Neuronal stem cell (in vitro differentiated cells): ENCODE data around the gene DNAJB4.

Experiments used
- DNase-seq: peaks from one replicate; pipeline ENCODE4 v3.0.0-alpha.2; 2013; ENCODE audit warnings: low spot score
- H2AFZ ChIP-seq: one replicate; pipeline ENCODE4 v1.6.1; 2013; ENCODE audit warnings: mild to moderate bottlenecking, low read length, inconsistent platforms
- H2AK5ac ChIP-seq: 2 replicates; pipeline ENCODE4 v1.6.1; 2013; ENCODE audit warnings: low read depth, mild to moderate bottlenecking, inconsistent platforms, low read length, moderate library complexity, mixed read lengths
- H2BK120ac ChIP-seq: 2 replicates; pipeline ENCODE4 v1.6.1; 2013; ENCODE audit warnings: low read depth, mild to moderate bottlenecking, inconsistent platforms, low read length, moderate library complexity, mixed read lengths
- H2BK12ac ChIP-seq: one replicate; pipeline ENCODE4 v1.6.1; 2013; ENCODE audit warnings: low read length, inconsistent platforms
- H2BK15ac ChIP-seq: 2 replicates; pipeline ENCODE4 v1.6.1; 2013; ENCODE audit warnings: mild to moderate bottlenecking, low read length, inconsistent platforms, mixed read lengths
- H2BK5ac ChIP-seq: one replicate; pipeline ENCODE4 v1.6.1; 2013; ENCODE audit warnings: inconsistent platforms, mild to moderate bottlenecking, low read length, moderate library complexity
- H3K14ac ChIP-seq: one replicate; pipeline ENCODE4 v1.6.1; 2013; ENCODE audit warnings: low read length, inconsistent platforms
- H3K18ac ChIP-seq: 2 replicates; pipeline ENCODE4 v1.6.1; 2013; ENCODE audit warnings: low read length, inconsistent platforms
- H3K23ac ChIP-seq: 2 replicates; pipeline ENCODE4 v1.6.1; 2013; ENCODE audit warnings: low read depth, mild to moderate bottlenecking, mixed read lengths, low read length, inconsistent platforms; ENCODE audit not compliant: poor library complexity
- H3K27ac ChIP-seq: replicated peaks from 3 replicates; pipeline ENCODE4 v1.5.1; 2013; ENCODE audit warnings: low read length, inconsistent platforms
- H3K27me3 ChIP-seq, 3 experiments: 2 replicates each; pipeline ENCODE4 v1.6.1; 2013; ENCODE audit warnings: low read length in 3 of 3, mild to moderate bottlenecking in 2 of 3, inconsistent platforms in 1 of 3, low read depth in 1 of 3, mixed read lengths in 1 of 3, moderate library complexity in 1 of 3; ENCODE audit not compliant: control insufficient read depth in 3 of 3, insufficient read depth in 3 of 3
- H3K36me3 ChIP-seq, 2 donors: replicated peaks in 1 of 2; 2 replicates each; pipeline ENCODE4 v1.6.1; 2013; ENCODE audit warnings: low read length in 2 of 2; ENCODE audit not compliant: control insufficient read depth in 2 of 2, insufficient read depth in 2 of 2
- H3K4ac ChIP-seq: 2 replicates; pipeline ENCODE4 v1.6.1; 2013; ENCODE audit warnings: inconsistent platforms, mild to moderate bottlenecking, low read length, moderate library complexity
- H3K4me1 ChIP-seq, 2 donors: 1 replicate in 1 of 2; 2 replicates in 1 of 2; pipeline ENCODE4 v1.6.1; 2013; ENCODE audit warnings: low read length in 2 of 2, low read depth in 1 of 2; ENCODE audit not compliant: control insufficient read depth in 2 of 2, insufficient read depth in 1 of 2
- H3K4me2 ChIP-seq: one replicate; pipeline ENCODE4 v1.6.1; 2013; ENCODE audit warnings: mild to moderate bottlenecking, low read length, inconsistent platforms; ENCODE audit not compliant: insufficient read depth, poor library complexity, severe bottlenecking
- H3K4me3 ChIP-seq, 2 donors: 2 replicates each; pipeline ENCODE4 v1.5.1; 2013; ENCODE audit warnings: low read length in 2 of 2, mild to moderate bottlenecking in 2 of 2, inconsistent platforms in 1 of 2, moderate library complexity in 1 of 2
- H3K79me1 ChIP-seq: one replicate; pipeline ENCODE4 v1.6.1; 2013; ENCODE audit warnings: low read depth, mild to moderate bottlenecking, inconsistent platforms, low read length, moderate library complexity
- H3K9ac ChIP-seq: one replicate; pipeline ENCODE4 v1.6.1; 2013; ENCODE audit warnings: mild to moderate bottlenecking, low read depth, low read length, inconsistent platforms; ENCODE audit not compliant: poor library complexity
- H3K9me3 ChIP-seq, 2 donors: replicated peaks in 1 of 2; 2 replicates each; pipeline versions ENCODE3 to v1.6.1; 2013; ENCODE audit warnings: low read length in 2 of 2, mild to moderate bottlenecking in 2 of 2, inconsistent platforms in 1 of 2, low read depth in 1 of 2, mixed read lengths in 1 of 2, moderate library complexity in 1 of 2; ENCODE audit not compliant: control insufficient read depth in 2 of 2, insufficient read depth in 1 of 2
- H4K8ac ChIP-seq: one replicate; pipeline ENCODE4 v1.6.1; 2013; ENCODE audit warnings: low read depth, mild to moderate bottlenecking, inconsistent platforms, low read length, moderate library complexity
- H4K91ac ChIP-seq: one replicate; pipeline ENCODE4 v1.6.1; 2013; ENCODE audit warnings: low read length, low read depth, mild to moderate bottlenecking, inconsistent platforms; ENCODE audit not compliant: poor library complexity
- WGBS, 2 donors: extraction: QIAGEN DNeasy Blood & Tissue Kit; methylation state at CpG; one replicate each; pipeline ENCODE4 v1.1.7; 2013; ENCODE audit warnings: missing lambda C conversion rate in 2 of 2, mixed read lengths in 1 of 2; ENCODE audit not compliant: insufficient read length in 2 of 2, insufficient replicate concordance in 1 of 2; ENCODE audit errors: extremely low coverage in 2 of 2; 5-methylcytosine and 5-hydroxymethylcytosine counted together

Gene DNAJB4

DNA sequence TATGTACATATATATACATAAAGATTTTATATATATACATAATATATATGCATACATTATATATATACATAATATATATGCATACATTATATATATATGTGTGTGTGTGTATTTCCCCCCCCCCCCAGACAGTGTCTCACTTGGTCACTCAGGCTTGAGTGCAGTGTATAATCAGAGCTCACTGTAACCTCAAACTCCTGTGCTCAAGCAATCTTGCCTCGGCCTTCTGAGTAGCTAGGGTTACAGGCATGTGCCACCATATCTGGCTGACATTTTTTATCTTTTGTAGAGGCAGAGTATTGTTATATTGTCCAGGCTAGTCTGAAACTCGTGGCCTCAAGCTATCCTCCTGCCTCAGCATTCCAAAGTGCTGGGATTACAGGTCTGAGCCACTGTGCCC, 16.8 kb upstream of the DNAJB4 start:
- Histone ChIP-seq H2AK5ac (no peak overlapping the region), H3K18ac (no peak overlapping the region), H4K91ac (no peak overlapping the region), H3K4me1 (peaks cover 0 to 10% of the 10 kb centered on the region in 2 donors), H3K27ac (no peak overlapping the region), H3K4me2 (no peak overlapping the region), H3K79me1 (peaks cover 7% of the 10 kb centered on the region), H2BK12ac (no peak overlapping the region), H3K4me3 (no peak overlapping the region), H2BK5ac (no peak overlapping the region), H3K36me3 (peaks cover 3 to 75% of the 10 kb centered on the region in 2 donors), H3K14ac (no peak overlapping the region), H2AFZ (no peak overlapping the region), H2BK15ac (no peak overlapping the region), H3K23ac (no peak overlapping the region), H3K4ac (no peak overlapping the region), H4K8ac (no peak overlapping the region), H3K9me3 (peaks cover 0 to 4% of the 10 kb centered on the region in 2 donors), H2BK120ac (no peak overlapping the region), H3K9ac (no peak overlapping the region), H3K27me3 (no peaks in the 10 kb centered on the region)
- no CpG with 5 or more reads among the region's 2 CpGs for WGBS, 2 donors
- no peak for DNase-seq

GRCh38 chr1:77989744-77990143, 15.0 kb upstream of the DNAJB4 start:
- H3K9ac ChIP-seq = no peak overlapping the region
- no peak for DNase-seq
- WGBS, 2 donors = no CpG with 5 or more reads among the region's 2 CpGs
- no peak overlapping the region for H4K8ac ChIP-seq
- no peak overlapping the region for H3K23ac ChIP-seq
- no peak overlapping the region for H2BK120ac ChIP-seq
- no peak overlapping the region for H2AK5ac ChIP-seq
- no peak overlapping the region for H3K14ac ChIP-seq
- no peak overlapping the region for H2BK5ac ChIP-seq
- H3K4me3 ChIP-seq = no peak overlapping the region
- peaks cover 7% of the 10 kb centered on the region for H3K79me1 ChIP-seq
- H3K4ac ChIP-seq = no peak overlapping the region
- peaks cover 0 to 10% of the 10 kb centered on the region in 2 donors for H3K4me1 ChIP-seq
- H2BK15ac ChIP-seq = no peak overlapping the region
- no peak overlapping the region for H2AFZ ChIP-seq
- no peak overlapping the region for H3K18ac ChIP-seq
- H3K9me3 ChIP-seq = peaks cover 0 to 4% of the 10 kb centered on the region in 2 donors
- H3K4me2 ChIP-seq = no peak overlapping the region
- no peak overlapping the region for H2BK12ac ChIP-seq
- H3K36me3 ChIP-seq = peaks cover 3 to 84% of the 10 kb centered on the region in 2 donors
- H3K27ac ChIP-seq = no peak overlapping the region
- H4K91ac ChIP-seq = no peak overlapping the region
- no peaks in the 10 kb centered on the region for H3K27me3 ChIP-seq

- no CpG with 5 or more reads among the region's 3 CpGs for WGBS, 2 donors
- H3K27me3 ChIP-seq = no peaks in the 10 kb centered on the region
Observed at GRCh38 chr1:77990629-77991204, 14.0 kb upstream of the DNAJB4 start.

DNA sequence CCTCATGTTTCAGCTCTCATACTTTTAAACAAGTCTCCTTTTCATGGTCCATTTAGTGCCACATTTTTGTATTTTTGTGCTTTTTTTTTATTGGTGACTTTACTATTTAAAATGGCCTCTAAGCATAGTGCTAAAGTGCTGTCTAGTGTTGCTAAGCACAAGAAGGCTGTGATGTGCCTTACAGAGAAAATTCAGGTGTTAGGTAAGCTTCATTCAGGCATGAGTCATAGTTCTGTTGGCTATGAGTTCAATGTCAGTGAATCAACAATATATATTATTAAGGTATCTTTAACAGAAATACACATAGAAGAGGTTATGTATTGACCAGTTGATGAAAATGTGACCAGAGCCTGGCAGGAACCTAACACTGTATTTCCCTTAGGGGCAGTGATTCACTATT, 13.1 kb upstream of the DNAJB4 start:
- Histone ChIP-seq H3K23ac (no peak overlapping the region), H3K27ac (no peak overlapping the region), H3K9me3 (peaks cover 1 to 2% of the 10 kb centered on the region in 2 donors), H2BK120ac (no peak overlapping the region), H4K91ac (no peak overlapping the region), H3K4me3 (no peak overlapping the region), H3K36me3 (peaks cover 5 to 83% of the 10 kb centered on the region in 2 donors), H3K4me1 (peaks cover 0 to 6% of the 10 kb centered on the region in 2 donors), H3K9ac (no peak overlapping the region), H3K14ac (no peak overlapping the region), H2AFZ (no peak overlapping the region), H2BK5ac (no peak overlapping the region), H3K4ac (no peak overlapping the region), H2AK5ac (no peak overlapping the region), H2BK12ac (no peak overlapping the region), H2BK15ac (no peak overlapping the region), H3K4me2 (no peak overlapping the region), H3K79me1 (peaks cover 11% of the 10 kb centered on the region), H3K27me3 (no peaks in the 10 kb centered on the region), H4K8ac (no peak overlapping the region), H3K18ac (no peak overlapping the region)
- no peak for DNase-seq

More at GRCh38 chr1:77990629-77991204, 14.0 kb upstream of the DNAJB4 start:
- Histone ChIP-seq H3K18ac (no peak overlapping the region), H3K9me3 (peaks cover 1 to 3% of the 10 kb centered on the region in 2 donors), H3K9ac (no peak overlapping the region), H2BK15ac (no peak overlapping the region), H2AK5ac (no peak overlapping the region), H3K4me2 (no peak overlapping the region), H3K4me1 (peaks cover 0 to 10% of the 10 kb centered on the region in 2 donors), H2AFZ (no peak overlapping the region), H4K91ac (no peak overlapping the region), H2BK120ac (no peak overlapping the region), H4K8ac (no peak overlapping the region), H3K36me3 (peaks cover 5 to 84% of the 10 kb centered on the region in 2 donors), H3K14ac (no peak overlapping the region), H3K79me1 (peaks cover 9% of the 10 kb centered on the region), H3K4me3 (no peak overlapping the region), H2BK12ac (no peak overlapping the region), H3K4ac (no peak overlapping the region), H3K23ac (no peak overlapping the region), H2BK5ac (no peak overlapping the region), H3K27ac (no peak overlapping the region)
- no peak for DNase-seq
